H1 (cell line): ENCODE data around the gene AMN. TPM values are rescaled to one million over a fixed set of nuclear protein-coding genes. Genes with fewer than 3 reads are reported as not detected.

Experiments
- ASH2L ChIP-seq: fragments of 200-600, 300-600 bp; sonication (generic); IDR thresholded peaks from one replicate; pipeline ENCODE4 v1.7.1; 2017; ENCODE audit warnings: low read length
- ATF3 ChIP-seq: IDR thresholded peaks from 2 replicates; pipeline ENCODE4 v1.6.1; 2011; ENCODE audit warnings: low read depth, mild to moderate bottlenecking, low read length; ENCODE audit not compliant: insufficient read depth
- BACH1 ChIP-seq: IDR thresholded peaks from 2 replicates; pipeline ENCODE4 v1.6.1; 2012; ENCODE audit warnings: low read length, improper control_type of control experiment
- BCL11A ChIP-seq, 2 experiments: IDR thresholded peaks; one replicate each; pipeline ENCODE4 v1.6.1; 2011; ENCODE audit warnings: low read depth in 2 of 2, low read length in 2 of 2, mild to moderate bottlenecking in 2 of 2
- CTCF ChIP-seq, 3 experiments: IDR thresholded peaks; 1 replicate in 2 of 3; 2 replicates in 1 of 3; pipeline versions ENCODE4 v1.5.1 to v1.6.1; 2011; ENCODE audit warnings: low read length in 3 of 3, mild to moderate bottlenecking in 3 of 3, inconsistent platforms in 2 of 3, low read depth in 1 of 3, moderate library complexity in 1 of 3; ENCODE audit not compliant: insufficient read depth in 1 of 3; ENCODE audit errors: control extremely low read depth in 1 of 3
- NANOG ChIP-seq: IDR thresholded peaks from 2 replicates; pipeline ENCODE4 v1.6.1; 2011; ENCODE audit warnings: low read length, low read depth, mild to moderate bottlenecking, inconsistent platforms; ENCODE audit not compliant: insufficient read depth, poor library complexity, severe bottlenecking
- RXRA ChIP-seq: IDR thresholded peaks from 2 replicates; pipeline ENCODE4 v1.6.1; 2011; ENCODE audit warnings: low read depth, mild to moderate bottlenecking, low read length, moderate library complexity; ENCODE audit not compliant: insufficient read depth
- polyA plus RNA-seq, 7 experiments: library from polyadenylated mRNA; depleted of rRNA in 3 of 7; stranded (reverse) in 5 of 7; unstranded in 2 of 7; fragments of >200 nt in 5 of 7; fragments of 200-250 nt in 2 of 7; gene quantifications; 1 replicate in 5 of 7; 2 replicates in 1 of 7; 4 replicates in 1 of 7; pipeline versions ENCODE4 v1.2.1 to v1.2.3, GENCODE V29; 2011 to 2013; ENCODE audit warnings: missing spikeins in 2 of 7, mixed read lengths in 2 of 7
- total RNA-seq: library from RNA; stranded (reverse); fragmentation: NEBNext Ultra II Directional; extraction: Animal tissue kit (Norgen Biotek cat#: 25700); gene quantifications from 2 replicates; pipeline ENCODE4 v1.2.1, GENCODE V29; 2021

AMN gene
- total and polyA plus RNA-seq, 2 of the 8 experiments (the other 6 are each of a cell fraction or from before 2014, with no cell fraction given): 0.77 to 1.5 TPM

GRCh38 chr14:102908766-102909455 lies 13.6 kb upstream of the AMN start (continued):
- TF ChIP-seq ATF3 (no peak), CTCF (IDR thresholded peaks at IDR 0.05; ENCODE audit: control extremely low read depth in 1 of 3, insufficient read depth in 1 of 3, low read depth in 1 of 3, low read length in 3 of 3) (no peak), ASH2L (no peak), BCL11A (IDR thresholded peaks at IDR 0.05; ENCODE audit: low read depth in 2 of 2, low read length in 2 of 2) (no peak), BACH1 (no peak), NANOG (no peak), RXRA (no peak)
- TF ChIP-seq, all 59 proteins: peak for 0
